ENCODE data around the gene CDH12. TPM values are rescaled to one million over a fixed set of nuclear protein-coding genes. Genes with fewer than 3 reads are reported as not detected.

Gene CDH12
- total RNA-seq, 1 experiment from 2014 or later, result not detected

DNA sequence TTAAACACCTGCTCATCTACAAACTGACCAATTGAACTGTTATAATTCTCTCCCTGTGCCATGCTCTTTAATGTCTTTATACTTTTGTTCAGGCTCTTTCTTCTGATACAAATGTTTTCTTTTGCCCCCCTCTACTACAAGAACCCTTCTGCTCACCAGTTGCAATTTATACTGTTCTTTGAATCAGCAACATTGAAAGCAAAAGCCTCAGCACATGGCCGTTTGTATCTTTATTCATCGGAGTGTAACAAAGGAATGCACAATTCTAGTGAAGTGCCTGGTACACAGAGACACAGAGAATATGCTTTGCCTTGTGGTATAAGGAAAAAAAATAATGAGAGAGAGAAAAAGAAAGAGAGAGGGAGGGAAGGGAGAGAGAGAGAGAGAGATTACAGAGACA is 547.1 kb downstream of the CDH12 start:
- no peaks in the 10 kb centered on the region for H3K4me1 Mint-ChIP-seq
- no peak overlapping the region for H2BK120ac ChIP-seq (ENCODE audit: low read depth, low read length, poor library complexity, severe bottlenecking)
- H3K27me3 Mint-ChIP-seq (ENCODE audit: low read depth), result no peaks in the 10 kb centered on the region
- no peaks in the 10 kb centered on the region for H3K79me1 ChIP-seq (ENCODE audit: insufficient read depth, low read depth, low read length, poor library complexity, severe bottlenecking)
- no peak overlapping the region for H3K14ac ChIP-seq (ENCODE audit: insufficient read depth, low read length)
- H4K5ac ChIP-seq (ENCODE audit: insufficient read length, low read depth, low read length), result no peak overlapping the region
- H3K9me3 ChIP-seq (ENCODE audit: control insufficient read depth, low read depth, low read length), result no peaks in the 10 kb centered on the region
- H2AK5ac ChIP-seq (ENCODE audit: insufficient read length, low read length), result no peak overlapping the region
- H3K9me3 Mint-ChIP-seq, result no peaks in the 10 kb centered on the region
- no peaks in the 10 kb centered on the region for H4K20me1 ChIP-seq (ENCODE audit: control insufficient read depth, insufficient read depth, insufficient read length)
- H2AFZ ChIP-seq (ENCODE audit: low read length), result no peak overlapping the region
- no peak overlapping the region for H3T11ph ChIP-seq (ENCODE audit: low read length)
- H3K27ac ChIP-seq (ENCODE audit: insufficient read length, low read depth, low read length), result no peak overlapping the region
- H3K9ac ChIP-seq (ENCODE audit: extremely low read depth, insufficient read length, low read length), result no peak overlapping the region
- no peak overlapping the region for H2BK15ac ChIP-seq (ENCODE audit: low read depth, low read length)
- no peaks in the 10 kb centered on the region for H3K27me3 ChIP-seq (ENCODE audit: insufficient read depth, low read length)
- no peak for TF ChIP-seq CTCF (conservative IDR thresholded peaks at IDR 0.05)
- no peak overlapping the region for H3K4me2 ChIP-seq (ENCODE audit: insufficient read depth, insufficient read length, low read length)
- no peak overlapping the region for H2BK5ac ChIP-seq (ENCODE audit: insufficient read length, low read length)
- no peak overlapping the region for H3K27ac Mint-ChIP-seq
- DNase-seq, result no peak
- H3K4ac ChIP-seq (ENCODE audit: low read depth, low read length), result no peak overlapping the region
- no CpG with 5 or more reads among the region's 2 CpGs for WGBS (ENCODE audit: extremely low coverage, insufficient read length, low lambda C conversion rate)
- H3K79me2 ChIP-seq (ENCODE audit: insufficient read depth, low read length), result no peaks in the 10 kb centered on the region
- H4K8ac ChIP-seq (replicated peaks; ENCODE audit: insufficient read length, low read depth, low read length), result no peak overlapping the region
- no peak overlapping the region for H2BK12ac ChIP-seq (ENCODE audit: insufficient read length, low read depth, low read length)
- no peak overlapping the region for H4K91ac ChIP-seq (ENCODE audit: insufficient read length, low read depth, low read length)
- no peak overlapping the region for H3K56ac ChIP-seq (ENCODE audit: insufficient read length, low read depth, low read length)
- no peak overlapping the region for H3K4me3 Mint-ChIP-seq
- H3K4me1 ChIP-seq (ENCODE audit: insufficient read depth, low read length), result no peaks in the 10 kb centered on the region
- H3K23ac ChIP-seq (ENCODE audit: insufficient read length, low read depth, low read length), result no peak overlapping the region
- no peak overlapping the region for H3K18ac ChIP-seq (ENCODE audit: insufficient read length, low read depth, low read length)
- H2BK20ac ChIP-seq (ENCODE audit: low read depth, low read length, poor library complexity, severe bottlenecking), result no peak overlapping the region
- H3K23me2 ChIP-seq (ENCODE audit: insufficient read length, low read depth, low read length, poor library complexity, severe bottlenecking), result no peaks in the 10 kb centered on the region
- no peaks in the 10 kb centered on the region for H3K36me3 Mint-ChIP-seq (ENCODE audit: insufficient read depth in 1 of 3, low read depth in 3 of 3)
